Thyroid gland (tissue), 4 donors: Measurements from ENCODE around the gene MTO1. TPM values are rescaled to one million over a fixed set of nuclear protein-coding genes. Genes with fewer than 3 reads are reported as not detected.

Experiments
- DNase-seq, 2 donors: peaks; one replicate each; pipeline ENCODE4 v3.0.0-alpha.2; 2019
- H3K27ac ChIP-seq, 3 donors: fragments of 200-600 bp; sonication (generic); 1 replicate in 2 of 3; 2 replicates in 1 of 3; pipeline ENCODE4 v1.5.1; 2016 to 2019; ENCODE audit warnings: mild to moderate bottlenecking in 1 of 3, moderate library complexity in 1 of 3
- H3K27me3 ChIP-seq: fragments of 200-600 bp; sonication (generic); one replicate; pipeline ENCODE4 v1.5.1; 2019
- H3K36me3 ChIP-seq, 2 donors: fragments of 200-600 bp; sonication (generic); one replicate each; pipeline ENCODE4 v1.5.1; 2016 to 2019
- H3K4me1 ChIP-seq, 2 donors: fragments of 200-600 bp; sonication (generic); one replicate each; pipeline ENCODE4 v1.5.1; 2017 to 2019
- H3K4me3 ChIP-seq, 3 donors: fragments of 200-600 bp; sonication (generic); replicated peaks in 1 of 3; 1 replicate in 2 of 3; 2 replicates in 1 of 3; pipeline ENCODE4 v1.5.1; 2016; ENCODE audit warnings: mild to moderate bottlenecking in 1 of 3
- H3K9me3 ChIP-seq: fragments of 200-600 bp; sonication (generic); one replicate; pipeline ENCODE4 v1.5.1; 2017
- POLR2A ChIP-seq, 2 donors: fragments of 450-650 bp; IDR thresholded peaks; one replicate each; pipeline ENCODE4 v1.6.1; 2017; ENCODE audit warnings: antibody characterized with exemption in 2 of 2, mild to moderate bottlenecking in 2 of 2, moderate library complexity in 1 of 2
- WGBS, 2 donors: methylation state at CpG; one replicate each; pipeline ENCODE4 v1.1.5; 2017; 5-methylcytosine and 5-hydroxymethylcytosine counted together
- intact Hi-C: fragments of 100-400 bp; cut with DNase I; formaldehyde crosslinking; loops from one replicate; pipeline ENCODE4 v1.15.1; 2023
- total RNA-seq, 4 donors: library from RNA; depleted of rRNA; stranded (reverse); fragments of >200 nt; gene quantifications; one replicate each; pipeline ENCODE4 v1.2.3, GENCODE V29; 2016
- TF ChIP-seq, protein P1 (sequence below), 6 experiments: fragments of 200-600 bp in 3 of 6; fragments of 450-650 bp in 3 of 6; sonication (generic) in 3 of 6; IDR thresholded peaks; one replicate each; pipeline ENCODE4 v1.5.1; 2016 to 2019; ENCODE audit warnings: antibody characterized with exemption in 6 of 6, mild to moderate bottlenecking in 2 of 6, inconsistent platforms in 1 of 6, moderate library complexity in 1 of 6

The MTO1 gene, protein sequence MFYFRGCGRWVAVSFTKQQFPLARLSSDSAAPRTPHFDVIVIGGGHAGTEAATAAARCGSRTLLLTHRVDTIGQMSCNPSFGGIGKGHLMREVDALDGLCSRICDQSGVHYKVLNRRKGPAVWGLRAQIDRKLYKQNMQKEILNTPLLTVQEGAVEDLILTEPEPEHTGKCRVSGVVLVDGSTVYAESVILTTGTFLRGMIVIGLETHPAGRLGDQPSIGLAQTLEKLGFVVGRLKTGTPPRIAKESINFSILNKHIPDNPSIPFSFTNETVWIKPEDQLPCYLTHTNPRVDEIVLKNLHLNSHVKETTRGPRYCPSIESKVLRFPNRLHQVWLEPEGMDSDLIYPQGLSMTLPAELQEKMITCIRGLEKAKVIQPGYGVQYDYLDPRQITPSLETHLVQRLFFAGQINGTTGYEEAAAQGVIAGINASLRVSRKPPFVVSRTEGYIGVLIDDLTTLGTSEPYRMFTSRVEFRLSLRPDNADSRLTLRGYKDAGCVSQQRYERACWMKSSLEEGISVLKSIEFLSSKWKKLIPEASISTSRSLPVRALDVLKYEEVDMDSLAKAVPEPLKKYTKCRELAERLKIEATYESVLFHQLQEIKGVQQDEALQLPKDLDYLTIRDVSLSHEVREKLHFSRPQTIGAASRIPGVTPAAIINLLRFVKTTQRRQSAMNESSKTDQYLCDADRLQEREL
- total RNA-seq: 10 to 100 TPM; 29.4 to 46.4 (median 30.6) TPM

DNA sequence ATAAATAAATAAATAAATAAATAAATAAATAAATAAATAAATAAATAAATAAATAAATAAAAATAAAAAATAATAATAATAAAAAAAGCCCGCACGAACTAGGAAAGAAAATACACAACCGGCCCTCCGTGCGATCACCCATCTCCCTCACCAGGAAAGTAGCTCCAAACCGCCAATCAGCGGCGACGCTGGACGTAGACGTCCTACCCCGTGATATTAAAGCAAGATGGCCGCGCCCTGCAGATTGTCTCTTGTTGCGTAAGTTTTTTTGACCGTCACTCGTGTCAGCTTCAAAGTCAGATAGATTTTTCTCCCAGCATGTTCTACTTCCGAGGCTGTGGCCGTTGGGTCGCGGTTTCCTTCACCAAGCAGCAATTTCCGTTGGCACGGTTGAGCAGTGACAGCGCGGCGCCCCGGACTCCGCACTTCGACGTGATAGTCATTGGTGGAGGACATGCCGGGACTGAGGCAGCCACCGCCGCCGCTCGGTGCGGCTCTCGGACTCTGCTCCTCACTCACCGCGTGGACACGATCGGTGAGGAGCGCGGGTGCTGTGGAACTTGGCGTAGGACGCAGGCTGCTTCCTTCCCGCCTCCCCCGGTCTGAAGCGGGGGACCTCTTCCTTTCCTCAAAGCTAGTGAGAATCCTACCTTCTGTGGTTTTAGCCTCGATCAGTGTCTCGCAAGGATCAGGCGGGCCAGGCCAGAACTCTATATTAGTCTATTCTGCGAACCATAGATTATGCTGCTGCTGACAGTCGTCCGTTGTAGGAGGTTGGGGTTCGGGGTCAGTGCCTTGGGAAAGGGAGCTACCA is at the start of gene MTO1:
MTO1 (plus strand) TSS at position 201 of the 814 bp plus-strand sequence; CDS start at position 319, 118 bp downstream.
- TF ChIP-seq, protein P1, sequence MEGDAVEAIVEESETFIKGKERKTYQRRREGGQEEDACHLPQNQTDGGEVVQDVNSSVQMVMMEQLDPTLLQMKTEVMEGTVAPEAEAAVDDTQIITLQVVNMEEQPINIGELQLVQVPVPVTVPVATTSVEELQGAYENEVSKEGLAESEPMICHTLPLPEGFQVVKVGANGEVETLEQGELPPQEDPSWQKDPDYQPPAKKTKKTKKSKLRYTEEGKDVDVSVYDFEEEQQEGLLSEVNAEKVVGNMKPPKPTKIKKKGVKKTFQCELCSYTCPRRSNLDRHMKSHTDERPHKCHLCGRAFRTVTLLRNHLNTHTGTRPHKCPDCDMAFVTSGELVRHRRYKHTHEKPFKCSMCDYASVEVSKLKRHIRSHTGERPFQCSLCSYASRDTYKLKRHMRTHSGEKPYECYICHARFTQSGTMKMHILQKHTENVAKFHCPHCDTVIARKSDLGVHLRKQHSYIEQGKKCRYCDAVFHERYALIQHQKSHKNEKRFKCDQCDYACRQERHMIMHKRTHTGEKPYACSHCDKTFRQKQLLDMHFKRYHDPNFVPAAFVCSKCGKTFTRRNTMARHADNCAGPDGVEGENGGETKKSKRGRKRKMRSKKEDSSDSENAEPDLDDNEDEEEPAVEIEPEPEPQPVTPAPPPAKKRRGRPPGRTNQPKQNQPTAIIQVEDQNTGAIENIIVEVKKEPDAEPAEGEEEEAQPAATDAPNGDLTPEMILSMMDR (IDR thresholded peaks at IDR 0.05): no peak
- TF ChIP-seq POLR2A (IDR thresholded peaks at IDR 0.05): peak in 1 of 2 donors; percentile 75
- Histone ChIP-seq H3K27ac (peak within 1 kb of the TSS; percentile 80 to 91 (median 88)), H3K4me1 (peaks cover 11 to 17% of the 10 kb centered on the region in 2 donors), H3K9me3 (no peaks in the 10 kb centered on the region), H3K4me3 (peak within 1 kb of the TSS; percentile 34 to 93 (median 64)), H3K36me3 (peaks cover under 1 to 7% of the 10 kb centered on the region in 2 donors), H3K27me3 (no peaks in the 10 kb centered on the region)
- intact Hi-C loops: no loop called here
- 0% methylated on average over 33 to 39 of the region's 55 CpGs for WGBS, 2 donors
- DNase-seq: peak; percentile 88 to 90

DNA sequence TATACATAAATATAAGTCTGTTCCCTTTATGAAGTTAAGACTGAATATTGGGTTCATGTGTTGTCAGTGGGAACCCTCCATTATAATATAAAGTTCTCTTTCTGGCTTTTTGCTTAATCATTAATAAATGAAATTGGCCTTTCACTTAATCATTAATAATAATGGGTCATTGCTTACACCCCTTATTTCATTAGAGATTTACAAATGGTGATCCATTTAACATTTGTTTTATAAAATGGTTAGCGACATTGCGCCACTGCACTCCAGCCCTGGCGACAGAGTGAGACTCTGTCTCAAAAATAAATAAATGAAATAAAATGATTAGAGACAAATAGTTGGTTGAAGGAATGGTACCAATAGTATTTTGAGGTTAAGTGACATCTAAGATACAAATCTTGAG is 48.4 kb upstream of the MTO1 start:
- Histone ChIP-seq H3K4me3 (no peak overlapping the region), H3K27me3 (no peaks in the 10 kb centered on the region), H3K4me1 (no peaks in the 10 kb centered on the region), H3K36me3 (no peaks in the 10 kb centered on the region), H3K27ac (no peak overlapping the region), H3K9me3 (no peaks in the 10 kb centered on the region)
- intact Hi-C loops: no loop called here
- 83% methylated on average over 3 of the region's 3 CpGs for WGBS, 2 donors
- no peak for DNase-seq
- TF ChIP-seq, protein P1 (IDR thresholded peaks at IDR 0.05): no peak
- TF ChIP-seq POLR2A (IDR thresholded peaks at IDR 0.05): no peak

DNA sequence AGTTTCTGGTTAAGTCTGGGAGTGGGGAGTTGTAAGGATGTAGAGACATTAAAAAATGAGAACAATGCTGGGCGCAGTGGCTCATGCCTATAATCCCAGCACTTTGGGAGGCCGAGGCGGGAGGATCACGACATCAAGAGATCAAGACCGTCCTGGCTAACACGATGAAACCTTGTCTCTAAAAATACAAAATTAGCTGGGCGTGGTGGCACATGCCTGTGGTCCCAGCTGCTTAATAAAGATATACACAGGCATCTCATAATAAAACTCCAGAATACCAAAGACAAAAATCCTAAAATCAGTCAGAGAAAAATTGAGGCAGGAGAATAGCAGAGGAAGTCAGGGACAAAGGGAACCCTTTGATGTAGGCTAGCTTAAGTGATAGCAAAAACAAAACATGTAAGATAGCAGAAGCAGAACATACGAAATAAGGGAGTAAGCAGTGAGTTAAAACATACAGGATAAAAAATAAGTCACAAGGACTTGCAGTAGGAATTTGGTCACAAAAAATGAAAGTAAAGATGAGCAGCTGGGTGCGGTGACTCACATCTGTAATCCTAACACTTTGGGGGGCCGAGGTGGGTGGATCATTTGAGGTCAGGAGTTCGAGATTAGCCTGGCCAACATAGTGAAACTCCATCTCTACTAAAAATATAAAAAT is 43.3 kb upstream of the MTO1 start:
- Histone ChIP-seq H3K9me3 (no peaks in the 10 kb centered on the region), H3K4me3 (no peak overlapping the region), H3K4me1 (no peaks in the 10 kb centered on the region), H3K27me3 (no peaks in the 10 kb centered on the region), H3K36me3 (no peaks in the 10 kb centered on the region), H3K27ac (no peak overlapping the region)
- 93 to 94% methylated on average over 11 of the region's 11 CpGs for WGBS, 2 donors
- intact Hi-C loops: no loop called here
- TF ChIP-seq, protein P1 (IDR thresholded peaks at IDR 0.05): no peak
- no peak for TF ChIP-seq POLR2A (IDR thresholded peaks at IDR 0.05)
- DNase-seq: no peak

DNA sequence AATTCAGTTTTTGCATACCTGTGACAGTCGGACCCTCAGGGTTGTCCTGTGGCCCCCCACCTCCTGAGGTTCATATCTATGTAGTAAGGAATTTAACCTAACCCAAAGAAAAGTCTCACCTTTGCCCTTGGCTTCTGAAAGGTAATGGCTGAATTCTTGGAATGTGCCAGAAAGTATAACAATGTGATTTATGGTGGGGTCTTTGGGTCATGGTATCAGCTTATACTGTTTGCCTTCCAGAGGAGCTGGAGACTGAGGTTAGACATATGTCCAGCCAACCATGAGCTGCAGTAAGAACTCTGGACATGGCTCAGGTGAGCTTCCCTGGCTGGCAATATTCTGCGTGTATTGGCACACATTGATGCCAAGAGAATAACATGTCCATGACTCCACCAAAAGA is 40.0 kb upstream of the MTO1 start:
- Histone ChIP-seq H3K36me3 (no peaks in the 10 kb centered on the region), H3K27me3 (no peaks in the 10 kb centered on the region), H3K27ac (no peak overlapping the region), H3K4me3 (no peak overlapping the region), H3K9me3 (no peaks in the 10 kb centered on the region), H3K4me1 (no peaks in the 10 kb centered on the region)
- no peak for DNase-seq
- intact Hi-C loops: no loop called here
- 88 to 97% methylated on average over 2 of the region's 2 CpGs for WGBS, 2 donors
- TF ChIP-seq POLR2A (IDR thresholded peaks at IDR 0.05): no peak
- TF ChIP-seq, protein P1 (IDR thresholded peaks at IDR 0.05): no peak
